Astrocyte (in vitro differentiated cells and primary cell): ENCODE measurements around the gene SH3PXD2B. TPM values are rescaled to one million over a fixed set of nuclear protein-coding genes. Genes with fewer than 3 reads are reported as not detected.

Experiments used
- DNase-seq: peaks from one replicate; pipeline ENCODE4 v3.0.0-alpha.2; 2010; ENCODE audit warnings: low read depth
- FAIRE-seq: peaks from 2 replicates; lab custom pipeline; 2011; peaks lifted over from hg19 to GRCh38; lab: Jason Lieb, UNC
- H2AFZ ChIP-seq: 2 replicates; pipeline ENCODE4 v1.6.0; 2012; ENCODE audit warnings: low read depth, low read length, inconsistent platforms
- H3K27ac ChIP-seq: 2 replicates; pipeline ENCODE4 v1.5.1; 2011; ENCODE audit warnings: low read depth, low read length, inconsistent platforms
- H3K27me3 ChIP-seq: 2 replicates; pipeline ENCODE4 v1.6.0; 2011; ENCODE audit warnings: low read length, inconsistent platforms; ENCODE audit not compliant: insufficient read depth
- H3K36me3 ChIP-seq: 2 replicates; pipeline ENCODE4 v1.5.1; 2011; ENCODE audit warnings: low read length, inconsistent platforms; ENCODE audit not compliant: insufficient read depth
- H3K4me1 ChIP-seq: 2 replicates; pipeline ENCODE4 v1.5.1; 2011; ENCODE audit warnings: low read length, inconsistent platforms; ENCODE audit not compliant: insufficient read depth
- H3K4me2 ChIP-seq: 2 replicates; pipeline ENCODE4 v1.6.0; 2012; ENCODE audit warnings: low read length, inconsistent platforms
- H3K4me3 ChIP-seq: 2 replicates; pipeline ENCODE4 v1.5.1; 2011; ENCODE audit warnings: low read depth, mild to moderate bottlenecking, low read length, inconsistent platforms; ENCODE audit not compliant: insufficient read depth
- H3K79me2 ChIP-seq: 2 replicates; pipeline ENCODE4 v1.6.0; 2012; ENCODE audit warnings: mild to moderate bottlenecking, low read length, inconsistent platforms; ENCODE audit not compliant: insufficient read depth
- H3K9ac ChIP-seq: 2 replicates; pipeline ENCODE4 v1.6.0; 2012; ENCODE audit warnings: mild to moderate bottlenecking, low read length, inconsistent platforms
- H3K9me3 ChIP-seq: 2 replicates; pipeline ENCODE4 v1.5.1; 2012; ENCODE audit warnings: low read depth, mild to moderate bottlenecking, low read length, inconsistent platforms; ENCODE audit not compliant: insufficient read depth
- H4K20me1 ChIP-seq: 2 replicates; pipeline ENCODE4 v1.6.0; 2012; ENCODE audit warnings: low read length, inconsistent platforms; ENCODE audit not compliant: insufficient read depth
- H3K27ac Mint-ChIP-seq: one replicate; pipeline ENCODE4 v1.8.0; 2021; ENCODE audit warnings: mild to moderate bottlenecking, mixed read lengths; ENCODE audit not compliant: unreplicated experiment
- H3K27me3 Mint-ChIP-seq: one replicate; pipeline ENCODE4 v1.8.0; 2021; ENCODE audit warnings: low read depth, mixed read lengths; ENCODE audit not compliant: unreplicated experiment
- H3K36me3 Mint-ChIP-seq: one replicate; pipeline ENCODE4 v1.8.0; 2021; ENCODE audit warnings: low read depth, mixed read lengths; ENCODE audit not compliant: unreplicated experiment
- H3K4me1 Mint-ChIP-seq: one replicate; pipeline ENCODE4 v1.8.0; 2021; ENCODE audit warnings: low read depth, mixed read lengths; ENCODE audit not compliant: unreplicated experiment
- H3K4me3 Mint-ChIP-seq: one replicate; pipeline ENCODE4 v1.8.0; 2021; ENCODE audit warnings: mild to moderate bottlenecking, moderate library complexity, mixed read lengths; ENCODE audit not compliant: unreplicated experiment
- H3K9me3 Mint-ChIP-seq: one replicate; pipeline ENCODE4 v1.8.0; 2021; ENCODE audit warnings: mild to moderate bottlenecking, mixed read lengths; ENCODE audit not compliant: unreplicated experiment
- EZH2 ChIP-seq: IDR thresholded peaks from 2 replicates; pipeline ENCODE4 v1.6.1; 2012; ENCODE audit warnings: mild to moderate bottlenecking, low read length, inconsistent platforms; ENCODE audit not compliant: insufficient read depth
- total RNA-seq: library from RNA; stranded (reverse); gene quantifications from 2 replicates; pipeline ENCODE4 v1.2.1, GENCODE V29; 2021
- TF ChIP-seq, protein P1 (sequence below): IDR thresholded peaks from 2 replicates; pipeline ENCODE4 v1.5.1; 2011; ENCODE audit warnings: low read depth, mild to moderate bottlenecking, inconsistent platforms, low read length, moderate library complexity; ENCODE audit not compliant: insufficient read depth

The SH3PXD2B gene
- total RNA-seq, 1 donor from 2014 or later: 66.0 TPM

GRCh38 chr5:172412724-172413286, 41.5 kb downstream of the SH3PXD2B start:
- peak; percentile 99 for DNase-seq

DNA sequence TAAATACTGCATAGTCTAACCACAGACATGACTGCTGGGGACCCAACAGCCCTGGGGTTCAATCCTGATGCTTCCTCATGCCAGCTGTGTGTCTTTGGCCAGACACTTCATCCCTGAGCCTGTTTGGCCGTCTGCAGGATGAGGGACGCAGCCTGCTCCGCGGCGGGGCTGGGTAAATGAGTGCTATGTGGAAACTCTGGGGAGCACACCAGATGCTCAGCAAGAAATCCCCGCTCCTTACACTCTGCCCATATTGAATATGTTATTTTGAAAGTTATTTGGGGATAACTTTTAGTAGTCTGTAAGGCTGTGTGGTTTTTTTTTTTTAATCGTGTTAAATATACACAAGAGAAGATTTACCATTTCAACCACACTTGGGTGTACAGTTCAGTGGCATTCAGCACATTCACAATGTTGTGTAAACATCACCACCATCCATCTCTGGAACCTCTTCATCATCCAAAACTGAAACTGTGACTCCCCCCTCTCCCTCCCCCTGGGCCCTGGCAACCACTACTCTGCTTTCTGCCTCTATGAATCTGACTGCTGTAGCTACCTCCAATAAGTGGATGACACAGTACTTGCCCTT, 42.7 kb downstream of the SH3PXD2B start:
- Histone ChIP-seq H3K27ac (peak overlapping the region; percentile 7), H3K36me3 (no peaks in the 10 kb centered on the region), H3K79me2 (no peaks in the 10 kb centered on the region), H3K9me3 (no peaks in the 10 kb centered on the region), H3K27me3 (no peaks in the 10 kb centered on the region), H3K4me1 (peaks cover 58% of the 10 kb centered on the region), H3K9ac (peak overlapping the region; percentile 23), H3K4me3 (no peak overlapping the region), H2AFZ (no peak overlapping the region), H3K4me2 (no peak overlapping the region), H4K20me1 (peaks cover 60% of the 10 kb centered on the region)
- Mint-ChIP-seq H3K27me3 (no peaks in the 10 kb centered on the region), H3K27ac (no peak overlapping the region), H3K4me1 (peaks cover 39% of the 10 kb centered on the region), H3K36me3 (peaks cover 12% of the 10 kb centered on the region), H3K9me3 (peaks cover 2% of the 10 kb centered on the region), H3K4me3 (no peak overlapping the region)
- no peak for TF ChIP-seq EZH2
- TF ChIP-seq, protein P1, sequence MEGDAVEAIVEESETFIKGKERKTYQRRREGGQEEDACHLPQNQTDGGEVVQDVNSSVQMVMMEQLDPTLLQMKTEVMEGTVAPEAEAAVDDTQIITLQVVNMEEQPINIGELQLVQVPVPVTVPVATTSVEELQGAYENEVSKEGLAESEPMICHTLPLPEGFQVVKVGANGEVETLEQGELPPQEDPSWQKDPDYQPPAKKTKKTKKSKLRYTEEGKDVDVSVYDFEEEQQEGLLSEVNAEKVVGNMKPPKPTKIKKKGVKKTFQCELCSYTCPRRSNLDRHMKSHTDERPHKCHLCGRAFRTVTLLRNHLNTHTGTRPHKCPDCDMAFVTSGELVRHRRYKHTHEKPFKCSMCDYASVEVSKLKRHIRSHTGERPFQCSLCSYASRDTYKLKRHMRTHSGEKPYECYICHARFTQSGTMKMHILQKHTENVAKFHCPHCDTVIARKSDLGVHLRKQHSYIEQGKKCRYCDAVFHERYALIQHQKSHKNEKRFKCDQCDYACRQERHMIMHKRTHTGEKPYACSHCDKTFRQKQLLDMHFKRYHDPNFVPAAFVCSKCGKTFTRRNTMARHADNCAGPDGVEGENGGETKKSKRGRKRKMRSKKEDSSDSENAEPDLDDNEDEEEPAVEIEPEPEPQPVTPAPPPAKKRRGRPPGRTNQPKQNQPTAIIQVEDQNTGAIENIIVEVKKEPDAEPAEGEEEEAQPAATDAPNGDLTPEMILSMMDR: no peak
- DNase-seq (no peak), FAIRE-seq (peak; percentile 43)

More at GRCh38 chr5:172412724-172413286, 41.5 kb downstream of the SH3PXD2B start:
- Histone ChIP-seq H3K9me3 (no peaks in the 10 kb centered on the region), H4K20me1 (peaks cover 59% of the 10 kb centered on the region), H2AFZ (no peak overlapping the region), H3K27ac (peak overlapping the region; percentile 73), H3K4me1 (peaks cover 50% of the 10 kb centered on the region), H3K27me3 (no peaks in the 10 kb centered on the region), H3K9ac (peak overlapping the region; percentile 55), H3K4me2 (peak overlapping the region; percentile 66), H3K4me3 (no peak overlapping the region), H3K79me2 (peaks cover 4% of the 10 kb centered on the region), H3K36me3 (no peaks in the 10 kb centered on the region)
- H3K27ac Mint-ChIP-seq: peak overlapping the region; percentile 42
- H3K4me3 Mint-ChIP-seq: peak overlapping the region; percentile 34
- peak; percentile 82 for FAIRE-seq
- H3K36me3 Mint-ChIP-seq: peaks cover 21% of the 10 kb centered on the region
- TF ChIP-seq, protein P1: no peak
- no peak for TF ChIP-seq EZH2
- peaks cover 33% of the 10 kb centered on the region for H3K4me1 Mint-ChIP-seq
- H3K9me3 Mint-ChIP-seq: peaks cover 2% of the 10 kb centered on the region
- no peaks in the 10 kb centered on the region for H3K27me3 Mint-ChIP-seq
